HepG2 (cell line): ENCODE results near the gene MEGF11. TPM values are rescaled to one million over a fixed set of nuclear protein-coding genes. Genes with fewer than 3 reads are reported as not detected.

Experiments used
- ATAC-seq: fragments of 200-7000 bp; cut with Tn5 transposase; 3 replicates; pipeline ENCODE4 v1.9.1; 2020; ENCODE audit warnings: mild to moderate bottlenecking, moderate library complexity
- BruUV-seq: library from RNA; stranded (reverse); fragments of 400-500 nt; replicated peaks from 2 replicates; lab custom pipeline; 2021; lab: Mats Ljungman, UMichigan
- CTCF ChIA-PET: fragments of 300-600 bp; formaldehyde crosslinking; extraction: SDS; loops from one replicate; lab custom pipeline; 2021; ENCODE audit warnings: low total read pairs, inconsistent platforms, low intra/inter-chr PET ratio; lab: Yijun Ruan, JAX
- POLR2A ChIA-PET: fragments of 350-600 bp; sonication (Branson Sonifier 250); formaldehyde crosslinking; loops from one replicate; lab custom pipeline; 2020; ENCODE audit warnings: antibody characterized with exemption, inconsistent platforms; lab: Yijun Ruan, JAX
- DNase-seq: peaks from one replicate; pipeline ENCODE4 v3.0.0-alpha.2; 2015; ENCODE audit warnings: low spot score
- FAIRE-seq: peaks from 3 replicates; lab custom pipeline; 2011; peaks lifted over from hg19 to GRCh38; lab: Jason Lieb, UNC
- H2AFZ ChIP-seq: one replicate; pipeline ENCODE4 v1.6.1; 2011; ENCODE audit warnings: low read length, inconsistent platforms
- H3K27ac ChIP-seq: fragments of 300-600 bp; 3 replicates; pipeline ENCODE4 v1.8.0; 2011; ENCODE audit warnings: mixed run types, mild to moderate bottlenecking, mixed read lengths, low read length, inconsistent platforms; ENCODE audit not compliant: insufficient read depth; ENCODE audit errors: extremely low read length
- H3K27me3 ChIP-seq, 2 experiments: fragments of 200-600 bp in 1 of 2; 2 replicates in 1 of 2; 3 replicates in 1 of 2; pipeline versions ENCODE4 v1.6.0 to v1.8.0; 2011; ENCODE audit warnings: low read length in 2 of 2, mild to moderate bottlenecking in 2 of 2, moderate library complexity in 2 of 2, inconsistent platforms in 1 of 2; ENCODE audit not compliant: insufficient read depth in 2 of 2, control insufficient read depth in 1 of 2
- H3K36me3 ChIP-seq, 2 experiments: fragments of 200-600 bp in 1 of 2; replicated peaks in 1 of 2; 2 replicates in 1 of 2; 3 replicates in 1 of 2; pipeline versions ENCODE4 v1.5.1 to v1.8.0; 2011; ENCODE audit warnings: low read length in 2 of 2, inconsistent platforms in 1 of 2; ENCODE audit not compliant: insufficient read depth in 2 of 2, control insufficient read depth in 1 of 2
- H3K4me1 ChIP-seq: 2 replicates; pipeline ENCODE4 v1.5.1; 2012; ENCODE audit warnings: low read length, inconsistent platforms; ENCODE audit not compliant: insufficient read depth
- H3K4me2 ChIP-seq: 2 replicates; pipeline ENCODE4 v1.6.0; 2011; ENCODE audit warnings: low read depth, low read length, inconsistent platforms
- H3K4me3 ChIP-seq, 3 experiments: fragments of 200-600 bp in 1 of 3; sonication (generic), shearing (Covaris generic) in 1 of 3; replicated peaks in 1 of 3; 2 replicates each; pipeline ENCODE4 v1.5.1; 2011 to 2016; ENCODE audit warnings: low read length in 3 of 3, inconsistent platforms in 2 of 3, low read depth in 2 of 3, mild to moderate bottlenecking in 2 of 3, control low read depth in 1 of 3, mixed read lengths in 1 of 3; ENCODE audit not compliant: insufficient read depth in 1 of 3
- H3K79me2 ChIP-seq: one replicate; pipeline ENCODE4 v1.6.1; 2011; ENCODE audit warnings: low read length, inconsistent platforms; ENCODE audit not compliant: insufficient read depth
- H3K9ac ChIP-seq: 2 replicates; pipeline ENCODE4 v1.6.0; 2011; ENCODE audit warnings: mild to moderate bottlenecking, low read depth, low read length, inconsistent platforms; ENCODE audit not compliant: insufficient read depth
- H3K9me3 ChIP-seq: 2 replicates; pipeline ENCODE4 v1.5.1; 2012; ENCODE audit warnings: mild to moderate bottlenecking, low read length
- H4K20me1 ChIP-seq: 2 replicates; pipeline ENCODE4 v1.6.0; 2011; ENCODE audit warnings: inconsistent platforms, mild to moderate bottlenecking, low read length, moderate library complexity; ENCODE audit not compliant: insufficient read depth
- HOXA9 ChIP-seq: sonication (generic); formaldehyde crosslinking; IDR thresholded peaks from 2 replicates; pipeline ENCODE4 v1.8.1; 2022; ENCODE audit warnings: missing genetic modification reagents, mild to moderate bottlenecking, moderate library complexity, borderline replicate concordance
- JARID2 ChIP-seq: sonication (generic); formaldehyde crosslinking; IDR thresholded peaks from 2 replicates; pipeline ENCODE4 v1.8.1; 2023; ENCODE audit warnings: missing genetic modification reagents, inconsistent platforms; ENCODE audit not compliant: insufficient replicate concordance
- ZMAT5 ChIP-seq: sonication (generic); formaldehyde crosslinking; IDR thresholded peaks from 2 replicates; pipeline ENCODE4 v1.5.0; 2020; ENCODE audit warnings: mild to moderate bottlenecking, low read depth, missing genetic modification reagents, borderline replicate concordance
- ZNF275 ChIP-seq: sonication (generic); formaldehyde crosslinking; IDR thresholded peaks from 2 replicates; pipeline ENCODE4 v1.8.0; 2022; ENCODE audit warnings: missing genetic modification reagents, mild to moderate bottlenecking, inconsistent platforms, borderline replicate concordance
- ZNF460 ChIP-seq: sonication (generic); formaldehyde crosslinking; IDR thresholded peaks from 2 replicates; pipeline ENCODE4 v1.5.1; 2020; ENCODE audit warnings: missing genetic modification reagents, mild to moderate bottlenecking, borderline replicate concordance
- ZNF562 ChIP-seq: sonication (generic); formaldehyde crosslinking; IDR thresholded peaks from 2 replicates; pipeline ENCODE4 v1.8.0; 2022; ENCODE audit warnings: missing genetic modification reagents, borderline replicate concordance
- WGBS: methylation state at CpG from one replicate; pipeline ENCODE4 v1.1.6; 2017; ENCODE audit warnings: low lambda C conversion rate; 5-methylcytosine and 5-hydroxymethylcytosine counted together
- in situ Hi-C: cut with HindIII; loops from 2 replicates; pipeline ENCODE4 v1.10.0; 2017; ENCODE audit warnings: low pct_unique_long_range_greater_than_20kb; ENCODE audit not compliant: extremely low pct_ligation_motif_present
- intact Hi-C: fragments of 100-400 bp; cut with micrococcal nuclease; formaldehyde crosslinking; loops from one replicate; pipeline ENCODE4 v1.10.0; 2022; ENCODE audit not compliant: unreplicated experiment
- polyA plus RNA-seq, 8 experiments: library from polyadenylated mRNA; depleted of rRNA in 3 of 8; stranded (reverse) in 7 of 8; unstranded in 1 of 8; fragments of >200 nt; fragmentation: Illumina TruSeq in 4 of 8; extraction: Trizol in 4 of 8; gene quantifications; 2 replicates each; pipeline versions ENCODE4 v1.2.1 to v1.2.3, GENCODE V29; 2011 to 2016; ENCODE audit warnings: low read depth in 4 of 8, missing spikeins in 1 of 8, mixed read lengths in 1 of 8; ENCODE audit not compliant: insufficient read depth in 1 of 8
- total RNA-seq, 5 experiments: library from RNA; depleted of rRNA; stranded (reverse); fragments of >200 nt; fragmentation: Illumina TruSeq; extraction: Trizol; gene quantifications; 2 replicates each; pipeline ENCODE4 v1.2.3, GENCODE V29; 2016; ENCODE audit warnings: low read depth in 1 of 5

The MEGF11 gene
- total and polyA plus RNA-seq, 2 of the 13 experiments (the other 11 are each of a cell fraction or from before 2014, with no cell fraction given) = not detected

- ChIA-PET POLR2A (no interaction called here), CTCF (no interaction called here)
- Histone ChIP-seq H3K4me3 (no peak overlapping the region), H3K27ac (no peak overlapping the region), H3K36me3 (no peaks in the 10 kb centered on the region), H3K79me2 (no peaks in the 10 kb centered on the region), H3K9ac (no peak overlapping the region), H4K20me1 (no peaks in the 10 kb centered on the region), H3K4me1 (peaks cover 8% of the 10 kb centered on the region), H3K9me3 (no peaks in the 10 kb centered on the region), H3K4me2 (no peak overlapping the region), H2AFZ (no peak overlapping the region), H3K27me3 (peaks cover 0 to 35% of the 10 kb centered on the region in 2 experiments; a peak in 4 of 5 replicates)
- ATAC-seq (no peak), DNase-seq (no peak), FAIRE-seq (no peak)
- TF ChIP-seq JARID2 (CRISPR knock-in tag) (no peak), ZNF460 (CRISPR knock-in tag) (no peak), ZMAT5 (CRISPR knock-in tag) (no peak), ZNF275 (CRISPR knock-in tag) (no peak), HOXA9 (no peak), ZNF562 (CRISPR knock-in tag) (no peak)
- no TSS peak for BruUV-seq
- 67% methylated on average over 1 of the region's 1 CpG for WGBS
- in situ Hi-C loops = no loop called here
- intact Hi-C loops = no loop called here
These were observed 177.6 kb downstream of the MEGF11 start for GRCh38 chr15:66075947-66076346.
